ENCODE measurements around the gene PCYT1A. TPM values are rescaled to one million over a fixed set of nuclear protein-coding genes. Genes with fewer than 3 reads are reported as not detected.
"Not testable (repeated sequence)": the region's sequence is repeated elsewhere in the genome, so short reads cannot be mapped to it uniquely, and the experiment has no call there.

Gene PCYT1A
- total and polyA plus RNA-seq, 2 donors (not counting 3 experiments of a cell fraction or from before 2014, with no cell fraction given) = 50.3 to 65.5 TPM

- peak; percentile 15 for FAIRE-seq
- H3K27me3 ChIP-seq (ENCODE audit: control insufficient read depth in 2 of 2, insufficient read depth in 2 of 2, low read length in 2 of 2); H3K9me1 ChIP-seq (replicated peaks; ENCODE audit: control insufficient read depth, extremely low read depth, insufficient read depth, low read length); H3K79me2 ChIP-seq (ENCODE audit: control insufficient read depth, insufficient read depth, low read length); H3K4me3 ChIP-seq (replicated peaks in 1 of 3; ENCODE audit: insufficient read depth in 1 of 3, low read depth in 1 of 3, low read length in 3 of 3); H3K9ac ChIP-seq (replicated peaks; ENCODE audit: extremely low read depth, insufficient read depth, low read length); POLR2A ChIA-PET; H3K27ac ChIP-seq (ENCODE audit: insufficient read depth, low read depth, low read length); H4K20me1 ChIP-seq (replicated peaks; ENCODE audit: control insufficient read depth, extremely low read depth, insufficient read depth, low read length); BruUV-seq (replicated peaks); H3K9me3 ChIP-seq (replicated peaks; ENCODE audit: control insufficient read depth, insufficient read depth, low read length); H3K4me2 ChIP-seq (ENCODE audit: insufficient read depth, low read length); H3K4me1 ChIP-seq (ENCODE audit: control insufficient read depth, extremely low read depth, insufficient read depth, low read length); dilution Hi-C loops (cut with MboI; ENCODE audit: extremely low pct_ligation_motif_present, low sequenced_read_pairs); DNase-seq (ENCODE audit: low read depth, low spot score); H3K36me3 ChIP-seq (ENCODE audit: control insufficient read depth in 2 of 2, extremely low read depth in 1 of 2, insufficient read depth in 2 of 2, low read length in 2 of 2); H2AFZ ChIP-seq (ENCODE audit: low read depth, low read length); intact Hi-C loops (cut with micrococcal nuclease): not testable (repeated sequence)
- CTCF ChIA-PET = interaction anchor here (0.9 kb wide), 1 partner anchor 134 kb away, joined by 3 read pairs; no protein-coding TSS in a partner anchor
These were observed 81.9 kb downstream of the PCYT1A start for GRCh38 chr3:196205442-196206205.

DNA sequence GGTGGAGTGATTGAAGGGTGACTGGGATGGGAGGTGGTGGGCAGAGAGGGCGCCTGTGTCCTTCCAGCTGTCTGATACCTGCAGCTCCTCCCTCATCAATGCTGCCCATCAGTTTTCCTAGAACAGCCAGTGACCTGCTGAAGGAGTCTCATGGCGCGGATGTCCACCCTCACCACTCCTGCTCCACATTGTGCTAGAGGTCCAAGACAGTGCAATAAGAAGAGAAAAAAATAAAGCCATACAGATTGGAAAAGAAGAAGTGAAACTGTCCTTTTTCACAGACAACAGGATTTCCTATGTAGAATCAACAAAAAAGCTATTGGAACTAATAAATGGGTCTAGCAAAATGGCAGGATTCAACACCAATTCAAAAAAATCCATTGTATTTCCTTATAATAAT, 83.7 kb downstream of the PCYT1A start:
- H3K27ac ChIP-seq (ENCODE audit: insufficient read depth, low read depth, low read length) = no peak overlapping the region
- intact Hi-C loops (cut with micrococcal nuclease) = no loop called here
- H3K79me2 ChIP-seq (ENCODE audit: control insufficient read depth, insufficient read depth, low read length) = no peaks in the 10 kb centered on the region
- H3K4me2 ChIP-seq (ENCODE audit: insufficient read depth, low read length) = no peak overlapping the region
- no peaks in the 10 kb centered on the region for H3K9me3 ChIP-seq (replicated peaks; ENCODE audit: control insufficient read depth, insufficient read depth, low read length)
- BruUV-seq (replicated peaks) = no TSS peak
- dilution Hi-C loops (cut with MboI; ENCODE audit: extremely low pct_ligation_motif_present, low sequenced_read_pairs) = no loop called here
- no peaks in the 10 kb centered on the region for H3K4me1 ChIP-seq (ENCODE audit: control insufficient read depth, extremely low read depth, insufficient read depth, low read length)
- CTCF ChIA-PET = no interaction called here
- no peaks in the 10 kb centered on the region for H3K9me1 ChIP-seq (replicated peaks; ENCODE audit: control insufficient read depth, extremely low read depth, insufficient read depth, low read length)
- no peak for TF ChIP-seq EZH2 (IDR thresholded peaks at IDR 0.05; ENCODE audit: borderline replicate concordance, low read depth, low read length, severe bottlenecking)
- no peak for TF ChIP-seq POLR2A (IDR thresholded peaks at IDR 0.05; ENCODE audit: low read depth, low read length)
- TF ChIP-seq, protein P1, sequence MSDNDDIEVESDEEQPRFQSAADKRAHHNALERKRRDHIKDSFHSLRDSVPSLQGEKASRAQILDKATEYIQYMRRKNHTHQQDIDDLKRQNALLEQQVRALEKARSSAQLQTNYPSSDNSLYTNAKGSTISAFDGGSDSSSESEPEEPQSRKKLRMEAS (IDR thresholded peaks at IDR 0.05; ENCODE audit: insufficient read depth, insufficient read length) = no peak
- TF ChIP-seq GATA2 (IDR thresholded peaks at IDR 0.05; ENCODE audit: insufficient read depth, insufficient read length, low read depth, low read length) = no peak
- TF ChIP-seq POLR2AphosphoS5 (IDR thresholded peaks at IDR 0.05; ENCODE audit: insufficient read depth, low read depth, low read length) = no peak
- no peak for TF ChIP-seq MYC (IDR thresholded peaks at IDR 0.05; ENCODE audit: low read depth, low read length)
- no peak for TF ChIP-seq FOS (IDR thresholded peaks at IDR 0.05; ENCODE audit: borderline replicate concordance, insufficient read depth, low read length)
- TF ChIP-seq JUN (IDR thresholded peaks at IDR 0.05; ENCODE audit: borderline replicate concordance, insufficient read depth, insufficient read length, low read depth) = no peak
- no peak for TF ChIP-seq CTCF (IDR thresholded peaks at IDR 0.05; ENCODE audit: extremely low read depth in 1 of 2, insufficient read depth in 1 of 2, low read depth in 1 of 2, low read length in 2 of 2)
- H4K20me1 ChIP-seq (replicated peaks; ENCODE audit: control insufficient read depth, extremely low read depth, insufficient read depth, low read length) = no peaks in the 10 kb centered on the region
- no peak overlapping the region for H2AFZ ChIP-seq (ENCODE audit: low read depth, low read length)
- POLR2A ChIA-PET = no interaction called here
- H3K9ac ChIP-seq (replicated peaks; ENCODE audit: extremely low read depth, insufficient read depth, low read length) = no peak overlapping the region
- H3K36me3 ChIP-seq (ENCODE audit: control insufficient read depth in 2 of 2, extremely low read depth in 1 of 2, insufficient read depth in 2 of 2, low read length in 2 of 2) = no peaks in the 10 kb centered on the region
- FAIRE-seq = no peak
- DNase-seq (ENCODE audit: low read depth, low spot score) = no peak
- H3K27me3 ChIP-seq (ENCODE audit: control insufficient read depth in 2 of 2, insufficient read depth in 2 of 2, low read length in 2 of 2) = peaks cover 2 to 4% of the 10 kb centered on the region in 2 experiments
- no peak overlapping the region for H3K4me3 ChIP-seq (replicated peaks in 1 of 3; ENCODE audit: insufficient read depth in 1 of 3, low read depth in 1 of 3, low read length in 3 of 3)
